DOHH2 (cell line): ENCODE measurements around the gene TRNP1.
"Not testable (repeated sequence)": the region's sequence is repeated elsewhere in the genome, so short reads cannot be mapped to it uniquely, and the experiment has no call there.

Source experiments
- H3F3A ChIP-seq: fragments of 200-600 bp; sonication (generic), shearing (Covaris generic); 2 replicates; pipeline ENCODE4 v1.6.0; 2016; ENCODE audit warnings: antibody characterized with exemption, mild to moderate bottlenecking; ENCODE audit not compliant: control insufficient read depth, insufficient read depth
- H3K27ac ChIP-seq: fragments of 200-600 bp; sonication (generic); 2 replicates; pipeline ENCODE4 v1.5.1; 2014; ENCODE audit warnings: low read depth, mild to moderate bottlenecking, low read length, moderate library complexity
- H3K27me3 ChIP-seq: fragments of 200-600 bp; sonication (generic); 2 replicates; pipeline ENCODE4 v1.6.1; 2014; ENCODE audit warnings: mild to moderate bottlenecking, low read length, mixed read lengths; ENCODE audit not compliant: control insufficient read depth
- H3K36me3 ChIP-seq: fragments of 200-600 bp; sonication (generic); 2 replicates; pipeline ENCODE4 v1.6.1; 2014; ENCODE audit warnings: mild to moderate bottlenecking, low read length, moderate library complexity, mixed read lengths; ENCODE audit not compliant: control insufficient read depth
- H3K4me1 ChIP-seq: fragments of 200-600 bp; sonication (generic); 2 replicates; pipeline ENCODE4 v1.6.1; 2014; ENCODE audit warnings: mild to moderate bottlenecking, low read length, mixed read lengths; ENCODE audit not compliant: control insufficient read depth
- H3K4me2 ChIP-seq: fragments of 200-600 bp; sonication (generic); 2 replicates; pipeline ENCODE4 v1.6.0; 2014; ENCODE audit warnings: mild to moderate bottlenecking, low read length, moderate library complexity
- H3K4me3 ChIP-seq: fragments of 200-600 bp; sonication (generic); 2 replicates; pipeline ENCODE4 v1.5.1; 2014; ENCODE audit warnings: mild to moderate bottlenecking, low read length, mixed read lengths
- H3K79me2 ChIP-seq: fragments of 200-600 bp; sonication (generic); 2 replicates; pipeline ENCODE4 v1.6.1; 2014; ENCODE audit warnings: mild to moderate bottlenecking, low read length, mixed read lengths; ENCODE audit not compliant: control insufficient read depth
- H3K9me2 ChIP-seq: fragments of 200-600 bp; sonication (generic); replicated peaks from 2 replicates; pipeline ENCODE4 v1.6.1; 2014; ENCODE audit warnings: mild to moderate bottlenecking, low read length, mixed read lengths; ENCODE audit not compliant: control insufficient read depth
- H3K9me3 ChIP-seq: fragments of 200-600 bp; sonication (generic); 2 replicates; pipeline ENCODE4 v1.6.1; 2014; ENCODE audit warnings: antibody characterized with exemption, low read length, mixed read lengths; ENCODE audit not compliant: control insufficient read depth, insufficient read depth
- H4K20me1 ChIP-seq: fragments of 200-600 bp; sonication (generic); 2 replicates; pipeline ENCODE4 v1.6.0; 2014; ENCODE audit warnings: low read depth, mild to moderate bottlenecking, antibody characterized with exemption, low read length, moderate library complexity; ENCODE audit not compliant: control insufficient read depth, insufficient read depth
- CTCF ChIP-seq: fragments of 200-600 bp; sonication (generic); IDR thresholded peaks from one replicate; pipeline ENCODE4 v1.5.1; 2014; ENCODE audit warnings: antibody characterized with exemption, mild to moderate bottlenecking, low read depth, low read length; ENCODE audit not compliant: poor library complexity, severe bottlenecking
- EZH2phosphoT487 ChIP-seq: fragments of 200-600 bp; sonication (generic); IDR thresholded peaks from 2 replicates; pipeline ENCODE4 v1.6.1; 2017; ENCODE audit warnings: borderline replicate concordance, mild to moderate bottlenecking, antibody characterized with exemption, low read length, moderate library complexity, mixed read lengths

The TRNP1 gene

GRCh38 chr1:26946270-26946669 lies 47.2 kb upstream of the TRNP1 start:
- Histone ChIP-seq H3K4me1 (no peaks in the 10 kb centered on the region), H3K36me3 (peaks cover 39% of the 10 kb centered on the region)
- TF ChIP-seq EZH2phosphoT487 = no peak
- no peak for TF ChIP-seq CTCF

GRCh38 chr1:26948725-26949057 lies 44.8 kb upstream of the TRNP1 start:
- H3K27ac ChIP-seq = not testable (repeated sequence)

More at GRCh38 chr1:26946270-26946669, 47.2 kb upstream of the TRNP1 start:
- Histone ChIP-seq H3K27me3 (no peaks in the 10 kb centered on the region), H3K27ac (no peak overlapping the region), H3K9me2 (no peaks in the 10 kb centered on the region), H3K79me2 (no peaks in the 10 kb centered on the region), H3K4me2 (no peak overlapping the region), H3K9me3 (no peaks in the 10 kb centered on the region), H3F3A (no peaks in the 10 kb centered on the region), H3K4me3 (no peak overlapping the region), H4K20me1 (no peaks in the 10 kb centered on the region)

GRCh38 chr1:26949266-26949925 lies 44.1 kb upstream of the TRNP1 start:
- Histone ChIP-seq H3K4me2 (no peak overlapping the region), H3K4me3 (no peak overlapping the region), H3K36me3 (peaks cover 15% of the 10 kb centered on the region), H3K79me2 (no peaks in the 10 kb centered on the region), H3K4me1 (no peaks in the 10 kb centered on the region), H3F3A (no peaks in the 10 kb centered on the region), H4K20me1 (no peaks in the 10 kb centered on the region), H3K27me3 (no peaks in the 10 kb centered on the region), H3K9me3 (no peaks in the 10 kb centered on the region), H3K27ac (no peak overlapping the region), H3K9me2 (no peaks in the 10 kb centered on the region)
- no peak for TF ChIP-seq CTCF
- no peak for TF ChIP-seq EZH2phosphoT487

More at GRCh38 chr1:26948725-26949057, 44.8 kb upstream of the TRNP1 start:
- not testable (repeated sequence) for H3K9me2 ChIP-seq, H3K4me3 ChIP-seq, H3K79me2 ChIP-seq, H3K4me1 ChIP-seq, H4K20me1 ChIP-seq, H3K4me2 ChIP-seq, H3F3A ChIP-seq, H3K27me3 ChIP-seq, H3K9me3 ChIP-seq
- peaks cover 16% of the 10 kb centered on the region for H3K36me3 ChIP-seq

- H3K27me3 ChIP-seq = no peaks in the 10 kb centered on the region
- H3K4me3 ChIP-seq = no peak overlapping the region
- no peaks in the 10 kb centered on the region for H3K4me1 ChIP-seq
- H3K79me2 ChIP-seq = no peaks in the 10 kb centered on the region
- H4K20me1 ChIP-seq = no peaks in the 10 kb centered on the region
- H3K9me2 ChIP-seq = no peaks in the 10 kb centered on the region
- no peaks in the 10 kb centered on the region for H3F3A ChIP-seq
- H3K27ac ChIP-seq = no peak overlapping the region
- no peak for TF ChIP-seq EZH2phosphoT487
- TF ChIP-seq CTCF = no peak
- H3K9me3 ChIP-seq = no peaks in the 10 kb centered on the region
- no peak overlapping the region for H3K4me2 ChIP-seq
- H3K36me3 ChIP-seq = peaks cover 14% of the 10 kb centered on the region
Measured at GRCh38 chr1:26949926-26950319, 43.6 kb upstream of the TRNP1 start.
